Mucosa of descending colon (tissue), 3 donors: ENCODE measurements around the gene PZP. TPM values are rescaled to one million over a fixed set of nuclear protein-coding genes. Genes with fewer than 3 reads are reported as not detected.

ENCODE experiments used
- ATAC-seq: fragments of 200-7000 bp; cut with Tn5 transposase; one replicate; pipeline ENCODE4 v1.9.1; 2020; ENCODE audit warnings: mild to moderate bottlenecking, moderate library complexity
- DNase-seq, 3 donors: peaks; one replicate each; pipeline ENCODE4 v3.0.0-alpha.2; 2020
- H3K36me3 ChIP-seq: fragments of 200-600 bp; one replicate; pipeline ENCODE4 v1.8.0; 2021; ENCODE audit warnings: low read depth, mild to moderate bottlenecking
- H3K4me1 ChIP-seq: fragments of 200-600 bp; one replicate; pipeline ENCODE4 v1.8.0; 2021; ENCODE audit warnings: low read depth, mild to moderate bottlenecking
- H3K4me3 ChIP-seq: fragments of 200-600 bp; one replicate; pipeline ENCODE4 v1.8.0; 2021; ENCODE audit warnings: mild to moderate bottlenecking
- H3K9me3 ChIP-seq: fragments of 200-600 bp; one replicate; pipeline ENCODE4 v1.8.0; 2021; ENCODE audit warnings: mild to moderate bottlenecking
- intact Hi-C, 2 donors: fragments of 100-400 bp; cut with DNase I in 1 of 2; cut with micrococcal nuclease in 1 of 2; formaldehyde crosslinking; loops; one replicate each; pipeline versions ENCODE4 v1.11.0 to v1.11.1; 2022; cut with DNase I, micrococcal nuclease
- total RNA-seq, 3 donors: library from RNA; stranded (reverse); fragmentation: NEBNext Ultra II Directional in 2 of 3; extraction: Animal tissue kit (Norgen Biotek cat#: 25700) in 2 of 3; gene quantifications; one replicate each; pipeline versions ENCODE4 v1.2.1 to v1.2.4, GENCODE V29; 2021 to 2023
- TF ChIP-seq, protein P1 (sequence below): fragments of 200-600 bp; IDR thresholded peaks from one replicate; pipeline ENCODE4 v1.8.0; 2022; ENCODE audit warnings: antibody characterized with exemption, mild to moderate bottlenecking
- donor health status: DM: no; HTN: no; CAD: no; lungs with moderate emphysema.
- donor health status: DM: no; HTN: no; CAD: no.
- donor health status: DM: no; HTN: yes; CAD: no.

The PZP gene
- total RNA-seq, 3 donors from 2014 or later: 0.07 TPM; not detected in 2

DNA sequence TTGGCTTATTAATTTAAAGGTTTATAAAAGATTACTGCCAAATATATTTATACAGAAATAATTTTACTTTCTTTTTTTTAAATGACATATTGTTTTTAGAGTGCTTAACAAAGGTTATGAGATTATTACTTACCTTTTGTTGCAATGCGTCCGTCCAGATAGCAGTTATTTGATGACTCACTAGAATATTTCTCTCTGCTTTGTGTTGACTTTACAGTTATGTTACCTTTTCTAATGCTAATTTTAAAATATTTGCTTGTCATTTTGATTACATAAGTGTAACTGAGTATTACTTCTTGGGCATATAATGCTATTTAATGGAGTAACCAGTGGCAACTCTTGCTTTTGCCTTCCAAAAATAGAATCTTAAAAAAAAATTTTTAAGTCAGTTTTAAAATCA, 6.3 kb upstream of the PZP start:
- DNase-seq (no peak), ATAC-seq (no peak)
- H3K36me3 ChIP-seq: no peaks in the 10 kb centered on the region
- H3K9me3 ChIP-seq: no peaks in the 10 kb centered on the region
- no peaks in the 10 kb centered on the region for H3K4me1 ChIP-seq
- intact Hi-C loops: no loop called here
- TF ChIP-seq, protein P1, sequence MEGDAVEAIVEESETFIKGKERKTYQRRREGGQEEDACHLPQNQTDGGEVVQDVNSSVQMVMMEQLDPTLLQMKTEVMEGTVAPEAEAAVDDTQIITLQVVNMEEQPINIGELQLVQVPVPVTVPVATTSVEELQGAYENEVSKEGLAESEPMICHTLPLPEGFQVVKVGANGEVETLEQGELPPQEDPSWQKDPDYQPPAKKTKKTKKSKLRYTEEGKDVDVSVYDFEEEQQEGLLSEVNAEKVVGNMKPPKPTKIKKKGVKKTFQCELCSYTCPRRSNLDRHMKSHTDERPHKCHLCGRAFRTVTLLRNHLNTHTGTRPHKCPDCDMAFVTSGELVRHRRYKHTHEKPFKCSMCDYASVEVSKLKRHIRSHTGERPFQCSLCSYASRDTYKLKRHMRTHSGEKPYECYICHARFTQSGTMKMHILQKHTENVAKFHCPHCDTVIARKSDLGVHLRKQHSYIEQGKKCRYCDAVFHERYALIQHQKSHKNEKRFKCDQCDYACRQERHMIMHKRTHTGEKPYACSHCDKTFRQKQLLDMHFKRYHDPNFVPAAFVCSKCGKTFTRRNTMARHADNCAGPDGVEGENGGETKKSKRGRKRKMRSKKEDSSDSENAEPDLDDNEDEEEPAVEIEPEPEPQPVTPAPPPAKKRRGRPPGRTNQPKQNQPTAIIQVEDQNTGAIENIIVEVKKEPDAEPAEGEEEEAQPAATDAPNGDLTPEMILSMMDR: no peak
- no peak overlapping the region for H3K4me3 ChIP-seq

DNA sequence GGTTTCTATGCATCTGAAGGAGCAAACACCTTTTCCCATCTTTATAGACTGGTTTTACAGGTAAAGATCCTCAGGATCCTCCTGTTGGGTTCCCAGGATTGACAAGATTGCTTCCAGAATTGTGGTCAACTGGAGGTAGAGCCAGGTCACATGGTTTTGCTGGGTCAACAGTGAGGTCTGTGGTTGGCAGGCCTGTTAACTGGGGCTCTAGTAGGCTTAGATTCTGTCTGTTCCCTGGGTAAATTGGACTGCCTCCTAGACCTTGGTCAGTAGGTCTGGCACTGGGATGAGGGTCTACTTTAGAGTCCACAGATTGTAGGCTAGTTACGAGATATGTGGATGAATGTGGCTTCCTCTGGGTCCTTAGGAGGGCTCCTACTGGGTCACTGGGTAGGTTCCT, 3.5 kb upstream of the PZP start:
- DNase-seq (no peak), ATAC-seq (no peak)
- no peak overlapping the region for H3K4me3 ChIP-seq
- no peaks in the 10 kb centered on the region for H3K36me3 ChIP-seq
- intact Hi-C loops: no loop called here
- no peaks in the 10 kb centered on the region for H3K4me1 ChIP-seq
- H3K9me3 ChIP-seq: no peaks in the 10 kb centered on the region
- TF ChIP-seq, protein P1: no peak

DNA sequence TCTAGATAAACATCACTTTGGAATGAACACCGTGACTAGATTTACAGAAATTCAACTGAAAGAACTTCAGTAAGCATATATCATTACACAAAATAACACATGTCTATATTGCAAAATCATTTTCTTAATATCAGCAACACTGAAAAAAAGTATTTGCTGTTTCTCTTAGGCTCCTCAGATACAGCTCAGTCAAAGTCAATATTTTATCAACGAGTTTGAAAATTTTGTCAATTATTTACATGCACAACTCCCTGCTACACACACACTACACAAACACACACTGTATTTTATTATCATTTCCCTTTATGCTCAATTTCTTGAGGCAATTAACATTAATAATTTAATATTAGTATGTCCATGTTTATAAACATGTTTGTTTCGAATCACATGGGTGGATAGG, 3.8 kb downstream of the PZP start:
- TF ChIP-seq, protein P1: no peak
- DNase-seq (no peak), ATAC-seq (no peak)
- H3K4me1 ChIP-seq: no peaks in the 10 kb centered on the region
- H3K4me3 ChIP-seq: no peak overlapping the region
- H3K9me3 ChIP-seq: no peaks in the 10 kb centered on the region
- intact Hi-C loops: no loop called here
- H3K36me3 ChIP-seq: no peaks in the 10 kb centered on the region

DNA sequence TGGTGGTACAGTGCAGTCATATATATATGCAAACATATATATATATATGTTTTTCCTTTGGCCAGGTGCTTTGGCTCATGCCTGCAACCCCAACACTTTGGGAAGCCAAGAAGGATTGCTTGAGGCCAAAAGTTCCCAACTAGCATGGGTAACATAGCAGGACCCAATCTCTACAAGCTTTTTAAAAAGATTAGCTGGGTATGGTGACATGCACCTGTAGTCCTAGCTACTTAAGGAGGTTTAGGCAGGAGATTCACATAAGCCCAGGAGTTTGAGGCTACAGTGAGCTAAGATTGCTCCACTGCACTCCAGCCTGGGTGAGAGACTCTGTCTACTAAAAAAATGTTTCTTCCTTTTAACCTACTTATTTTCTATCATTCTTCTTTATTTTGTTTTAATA, 10.2 kb downstream of the PZP start:
- TF ChIP-seq, protein P1: no peak
- no peaks in the 10 kb centered on the region for H3K9me3 ChIP-seq
- no peak overlapping the region for H3K4me3 ChIP-seq
- ATAC-seq: no peak
- H3K4me1 ChIP-seq: no peaks in the 10 kb centered on the region
- DNase-seq: no peak
- intact Hi-C loops: no loop called here
- H3K36me3 ChIP-seq: no peaks in the 10 kb centered on the region

DNA sequence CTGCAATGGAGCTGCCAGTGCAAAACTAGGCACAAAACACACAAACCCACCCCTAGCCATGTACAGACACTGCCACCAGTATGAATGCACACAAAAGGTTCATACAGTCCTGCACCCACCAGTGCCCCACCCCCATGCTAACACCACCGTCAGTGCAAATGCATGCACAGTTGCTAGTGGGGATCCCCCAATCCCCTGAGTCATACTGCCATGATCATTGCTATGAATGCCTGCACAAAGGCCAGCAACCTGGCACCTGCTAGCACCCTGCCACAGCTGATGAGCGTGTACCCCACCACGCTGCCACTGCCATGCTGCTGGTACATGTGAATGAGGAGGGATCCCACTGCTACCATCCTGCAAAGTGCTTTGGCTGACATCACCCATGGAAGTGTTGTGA, 23.9 kb downstream of the PZP start:
- Histone ChIP-seq H3K9me3 (peaks cover 3% of the 10 kb centered on the region), H3K36me3 (no peaks in the 10 kb centered on the region), H3K4me1 (no peaks in the 10 kb centered on the region), H3K4me3 (no peak overlapping the region)
- ATAC-seq (no peak), DNase-seq (no peak)
- intact Hi-C loops: no loop called here
- TF ChIP-seq, protein P1: no peak

DNA sequence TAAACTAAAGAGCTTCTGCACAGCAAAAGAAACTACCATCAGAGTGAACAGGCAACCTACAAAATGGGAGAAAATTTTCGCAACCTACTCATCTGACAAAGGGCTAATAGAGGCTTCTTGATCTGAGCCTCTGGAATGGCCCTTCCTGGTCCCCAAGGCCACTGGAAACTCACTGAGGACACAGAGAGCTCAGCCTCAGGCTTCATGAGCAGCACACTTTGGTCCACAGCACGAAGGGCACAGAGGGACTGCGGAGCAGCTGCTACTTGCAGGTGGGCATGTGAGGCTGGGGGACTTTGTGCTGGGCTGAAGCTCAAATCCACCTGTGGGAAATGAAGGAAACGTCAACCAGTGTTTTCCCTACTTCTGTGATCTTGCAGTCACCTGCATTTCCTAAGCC, 27.4 kb downstream of the PZP start:
- no peak for DNase-seq
- no peaks in the 10 kb centered on the region for H3K9me3 ChIP-seq
- ATAC-seq: no peak
- TF ChIP-seq, protein P1: no peak
- H3K4me1 ChIP-seq: no peaks in the 10 kb centered on the region
- intact Hi-C loops: no loop called here
- H3K4me3 ChIP-seq: no peak overlapping the region
- no peaks in the 10 kb centered on the region for H3K36me3 ChIP-seq
